Lower lobe of right lung (tissue), 2 donors: Measurements from ENCODE around the gene DDX4. TPM values are rescaled to one million over a fixed set of nuclear protein-coding genes. Genes with fewer than 3 reads are reported as not detected.
"Not testable (repeated sequence)": the region's sequence is repeated elsewhere in the genome, so short reads cannot be mapped to it uniquely, and the experiment has no call there.

ENCODE experiments used
- ATAC-seq, 2 donors: fragments of 200-7000 bp; cut with Tn5 transposase; one replicate each; pipeline ENCODE4 v1.9.1; 2020 to 2022; ENCODE audit warnings: mild to moderate bottlenecking in 2 of 2, moderate library complexity in 2 of 2
- DNase-seq: peaks from one replicate; pipeline ENCODE4 v3.0.0-alpha.2; 2020
- H3K27ac ChIP-seq: fragments of 200-600 bp; one replicate; pipeline ENCODE4 v1.8.0; 2022
- H3K27me3 ChIP-seq: fragments of 200-600 bp; one replicate; pipeline ENCODE4 v1.8.0; 2022; ENCODE audit warnings: low read depth
- H3K36me3 ChIP-seq: fragments of 200-600 bp; one replicate; pipeline ENCODE4 v1.8.0; 2022; ENCODE audit warnings: mild to moderate bottlenecking
- H3K4me1 ChIP-seq: fragments of 200-600 bp; one replicate; pipeline ENCODE4 v1.8.0; 2022
- H3K4me3 ChIP-seq: fragments of 200-600 bp; one replicate; pipeline ENCODE4 v1.8.0; 2022; ENCODE audit warnings: mild to moderate bottlenecking
- H3K9me3 ChIP-seq: fragments of 200-600 bp; one replicate; pipeline ENCODE4 v1.8.0; 2022
- CTCF ChIP-seq: fragments of 200-600 bp; IDR thresholded peaks from one replicate; pipeline ENCODE4 v1.8.0; 2022; ENCODE audit warnings: antibody characterized with exemption, mild to moderate bottlenecking
- intact Hi-C: fragments of 100-400 bp; cut with DNase I; formaldehyde crosslinking; loops from one replicate; pipeline ENCODE4 v1.11.0; 2022
- total RNA-seq: library from RNA; stranded (reverse); fragmentation: NEBNext Ultra II Directional; extraction: Animal tissue kit (Norgen Biotek cat#: 25700); gene quantifications from one replicate; pipeline ENCODE4 v1.2.1, GENCODE V29; 2021
- donor health status: DM: no; HTN: yes; CAD: no; lungs with severe emphysema.

Gene DDX4
- total RNA-seq, 1 donor from 2014 or later: not detected

DNA sequence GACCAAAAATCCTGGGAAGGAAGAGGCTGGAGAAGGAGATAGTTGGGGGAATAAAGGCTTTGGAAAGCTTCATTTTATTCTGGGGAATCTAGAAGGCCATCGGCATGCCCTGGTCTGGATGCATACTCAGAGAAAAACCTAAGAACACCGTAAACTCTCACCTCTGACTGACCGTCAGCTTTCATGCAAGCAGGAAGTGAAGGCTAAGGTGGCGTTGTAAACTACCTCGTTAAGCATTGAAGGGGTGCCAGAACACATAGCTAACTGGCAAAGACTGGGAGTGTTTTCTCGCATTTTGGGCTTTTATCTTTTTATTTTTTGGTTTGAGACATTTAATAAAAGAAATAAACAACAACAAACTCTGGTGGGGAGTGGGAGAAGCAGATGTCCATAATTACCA, 23.1 kb upstream of the DDX4 start:
- H3K27ac ChIP-seq: no peak overlapping the region
- no peaks in the 10 kb centered on the region for H3K9me3 ChIP-seq
- no peaks in the 10 kb centered on the region for H3K27me3 ChIP-seq
- peaks cover 17% of the 10 kb centered on the region for H3K4me1 ChIP-seq
- ATAC-seq: no peak
- H3K4me3 ChIP-seq: no peak overlapping the region
- intact Hi-C loops: no loop called here
- TF ChIP-seq CTCF: no peak
- no peaks in the 10 kb centered on the region for H3K36me3 ChIP-seq
- no peak for DNase-seq

- Histone ChIP-seq H3K9me3 (no peaks in the 10 kb centered on the region), H3K4me1 (peaks cover 17% of the 10 kb centered on the region), H3K36me3 (no peaks in the 10 kb centered on the region), H3K27ac (no peak overlapping the region), H3K4me3 (no peak overlapping the region), H3K27me3 (no peaks in the 10 kb centered on the region)
- no peak for ATAC-seq
- TF ChIP-seq CTCF: no peak
- no peak for DNase-seq
- intact Hi-C loops: no loop called here
Measured at GRCh38 chr5:55715519-55716078, 22.3 kb upstream of the DDX4 start.

- ATAC-seq, H3K36me3 ChIP-seq, H3K9me3 ChIP-seq, H3K27ac ChIP-seq, H3K4me3 ChIP-seq, intact Hi-C loops, H3K4me1 ChIP-seq, DNase-seq, H3K27me3 ChIP-seq: not testable (repeated sequence)
Measured at GRCh38 chr5:55719026-55719425, 18.8 kb upstream of the DDX4 start.

DNA sequence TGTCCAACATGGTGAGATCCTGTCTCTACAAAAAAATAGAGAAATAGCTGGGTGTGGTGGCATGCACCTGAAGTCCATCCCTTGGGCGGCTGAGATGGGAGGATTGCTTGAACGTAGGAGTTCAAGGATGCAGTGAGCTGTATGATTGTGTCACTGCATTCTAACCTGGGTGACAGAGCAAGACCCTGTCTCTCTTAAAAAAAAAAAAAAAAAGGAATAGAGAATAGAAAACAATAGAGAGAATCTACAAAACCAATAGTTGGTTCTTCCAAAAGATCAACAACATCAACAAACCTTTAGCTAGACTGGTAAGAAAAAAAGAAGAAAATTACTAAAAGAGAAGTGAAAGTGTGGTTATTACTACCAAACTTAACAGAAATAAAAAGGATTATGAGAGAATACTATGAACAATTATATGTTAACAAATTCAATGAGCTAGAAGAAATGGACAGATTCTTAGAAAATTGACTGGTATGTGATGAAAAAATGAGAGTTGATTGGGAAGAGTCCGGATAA, 17.6 kb upstream of the DDX4 start:
- no peak for DNase-seq
- intact Hi-C loops: no loop called here
- Histone ChIP-seq H3K9me3 (no peaks in the 10 kb centered on the region), H3K27ac (no peak overlapping the region), H3K4me1 (no peaks in the 10 kb centered on the region), H3K4me3 (no peak overlapping the region), H3K27me3 (no peaks in the 10 kb centered on the region), H3K36me3 (no peaks in the 10 kb centered on the region)
- no peak for TF ChIP-seq CTCF
- ATAC-seq: no peak

DNA sequence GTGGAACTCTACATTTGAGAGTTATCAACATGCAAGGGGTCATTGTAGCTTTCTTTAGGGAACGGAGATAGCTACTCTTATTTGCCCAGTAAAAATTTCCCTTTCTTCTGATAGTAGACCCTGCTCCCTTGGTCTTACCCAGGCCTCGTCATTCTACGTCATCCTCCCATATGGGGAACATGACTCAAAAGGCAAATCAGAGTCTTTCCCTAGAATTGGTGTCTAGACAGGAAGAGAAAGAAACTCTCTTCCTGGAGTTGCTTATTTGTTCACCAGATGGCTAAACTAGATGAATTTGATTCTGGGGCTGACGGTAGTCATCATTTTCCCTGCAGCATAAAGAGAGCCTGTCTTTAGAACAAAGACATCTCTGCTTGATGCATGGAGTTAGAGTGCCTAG, 13.6 kb upstream of the DDX4 start:
- no peaks in the 10 kb centered on the region for H3K4me1 ChIP-seq
- no peaks in the 10 kb centered on the region for H3K9me3 ChIP-seq
- H3K36me3 ChIP-seq: no peaks in the 10 kb centered on the region
- no peak overlapping the region for H3K27ac ChIP-seq
- no peak for TF ChIP-seq CTCF
- ATAC-seq (no peak), DNase-seq (no peak)
- intact Hi-C loops: no loop called here
- no peaks in the 10 kb centered on the region for H3K27me3 ChIP-seq
- no peak overlapping the region for H3K4me3 ChIP-seq

GRCh38 chr5:55731848-55732247, 6.0 kb upstream of the DDX4 start:
- no peak for DNase-seq
- Histone ChIP-seq H3K27me3 (no peaks in the 10 kb centered on the region), H3K36me3 (no peaks in the 10 kb centered on the region), H3K27ac (no peak overlapping the region), H3K4me3 (no peak overlapping the region), H3K9me3 (no peaks in the 10 kb centered on the region), H3K4me1 (no peaks in the 10 kb centered on the region)
- no peak for TF ChIP-seq CTCF
- intact Hi-C loops: no loop called here
- no peak for ATAC-seq
